WTC11 (cell line): ENCODE results near the gene POC5. TPM values are rescaled to one million over a fixed set of nuclear protein-coding genes. Genes with fewer than 3 reads are reported as not detected.

Experiments used
- ATAC-seq: fragments of 200-7000 bp; cut with Tn5 transposase; 2 replicates; pipeline ENCODE4 v1.10.0; 2021; ENCODE audit warnings: mild to moderate bottlenecking, moderate library complexity
- CTCF ChIA-PET: fragments of 300-600 bp; sonication (Branson Sonifier 250); formaldehyde crosslinking; loops from one replicate; lab custom pipeline; 2021; ENCODE audit warnings: antibody characterized with exemption; lab: Charles Lee
- POLR2A ChIA-PET: fragments of 350-600 bp; sonication (Branson Sonifier 250); formaldehyde crosslinking; loops from one replicate; lab custom pipeline; 2021; ENCODE audit warnings: antibody characterized with exemption; lab: Charles Lee
- DNase-seq: peaks from one replicate; pipeline ENCODE4 v3.0.0; 2021; ENCODE audit warnings: low spot score
- H3K27ac Mint-ChIP-seq: 2 replicates; pipeline ENCODE4 v1.8.0; 2021; ENCODE audit warnings: mixed read lengths
- H3K27me3 Mint-ChIP-seq: 2 replicates; pipeline ENCODE4 v1.8.0; 2021; ENCODE audit warnings: low read depth, mild to moderate bottlenecking, moderate library complexity, mixed read lengths
- H3K36me3 Mint-ChIP-seq: 2 replicates; pipeline ENCODE4 v1.8.0; 2021; ENCODE audit warnings: mixed read lengths
- H3K4me1 Mint-ChIP-seq: 2 replicates; pipeline ENCODE4 v1.8.0; 2022; ENCODE audit warnings: mixed read lengths
- H3K4me3 Mint-ChIP-seq: 2 replicates; pipeline ENCODE4 v1.8.0; 2021; ENCODE audit warnings: mild to moderate bottlenecking, moderate library complexity, mixed read lengths
- H3K9me3 Mint-ChIP-seq: 2 replicates; pipeline ENCODE4 v1.8.0; 2021; ENCODE audit warnings: mixed read lengths
- CBFB ChIP-seq: sonication (generic); formaldehyde crosslinking; IDR thresholded peaks from 2 replicates; pipeline ENCODE4 v1.8.1; 2022; ENCODE audit warnings: mild to moderate bottlenecking, low read depth, missing genetic modification reagents
- E2F5 ChIP-seq: sonication (generic); formaldehyde crosslinking; IDR thresholded peaks from 2 replicates; pipeline ENCODE4 v1.8.1; 2022; ENCODE audit warnings: mild to moderate bottlenecking, moderate library complexity, missing genetic modification reagents
- FOXP4 ChIP-seq: sonication (generic); formaldehyde crosslinking; IDR thresholded peaks from 2 replicates; pipeline ENCODE4 v1.8.0; 2022; ENCODE audit warnings: mild to moderate bottlenecking, missing genetic modification reagents
- JUN ChIP-seq: sonication (generic); formaldehyde crosslinking; IDR thresholded peaks from 2 replicates; pipeline ENCODE4 v1.8.0; 2023; ENCODE audit warnings: mild to moderate bottlenecking, missing genetic modification reagents
- MXD4 ChIP-seq: fragments of 250-450 bp; sonication (Bioruptor Pico); IDR thresholded peaks from 2 replicates; pipeline ENCODE4 v1.8.0; 2021; ENCODE audit warnings: mild to moderate bottlenecking, moderate library complexity, borderline replicate concordance
- NFE2L1 ChIP-seq: sonication (generic); formaldehyde crosslinking; IDR thresholded peaks from 2 replicates; pipeline ENCODE4 v1.8.1; 2023; ENCODE audit warnings: missing genetic modification reagents
- NR3C1 ChIP-seq: sonication (generic); formaldehyde crosslinking; conservative IDR thresholded peaks from 2 replicates; pipeline ENCODE4 v1.8.1; 2023; ENCODE audit warnings: low read depth, mild to moderate bottlenecking, missing genetic modification reagents
- PRRX2 ChIP-seq: fragments of 250-450 bp; sonication (Bioruptor Pico); IDR thresholded peaks from 2 replicates; pipeline ENCODE4 v1.8.0; 2021; ENCODE audit warnings: mild to moderate bottlenecking
- RORB ChIP-seq: fragments of 250-450 bp; sonication (Bioruptor Pico); IDR thresholded peaks from 2 replicates; pipeline ENCODE4 v1.9.0; 2021; ENCODE audit warnings: mild to moderate bottlenecking
- SMAD3 ChIP-seq: sonication (generic); formaldehyde crosslinking; IDR thresholded peaks from 2 replicates; pipeline ENCODE4 v1.8.0; 2022; ENCODE audit warnings: missing genetic modification reagents, mild to moderate bottlenecking, borderline replicate concordance
- ZNF138 ChIP-seq: sonication (generic); formaldehyde crosslinking; conservative IDR thresholded peaks from 2 replicates; pipeline ENCODE4 v1.8.1; 2022; ENCODE audit warnings: mild to moderate bottlenecking, moderate library complexity, missing genetic modification reagents
- ZNF416 ChIP-seq: fragments of 250-450 bp; sonication (Bioruptor Pico); IDR thresholded peaks from 2 replicates; pipeline ENCODE4 v1.9.0; 2021; ENCODE audit warnings: mild to moderate bottlenecking, inconsistent platforms
- total RNA-seq: library from RNA; stranded (reverse); gene quantifications from 3 replicates; pipeline ENCODE4 v1.2.3, GENCODE V29; 2021
- TF ChIP-seq, protein P1 (sequence below): sonication (generic); formaldehyde crosslinking; conservative IDR thresholded peaks from 2 replicates; pipeline ENCODE4 v1.8.1; 2022; ENCODE audit warnings: mild to moderate bottlenecking, missing genetic modification reagents
- TF ChIP-seq, protein P2 (sequence below): sonication (generic); formaldehyde crosslinking; IDR thresholded peaks from 2 replicates; pipeline ENCODE4 v1.8.0; 2022; ENCODE audit warnings: missing genetic modification reagents
- TF ChIP-seq, protein P3 (sequence below): fragments of 250-450 bp; sonication (Bioruptor Pico); IDR thresholded peaks from 2 replicates; pipeline ENCODE4 v1.8.0; 2021; ENCODE audit warnings: mild to moderate bottlenecking
- TF ChIP-seq, protein P4 (sequence below): sonication (generic); formaldehyde crosslinking; IDR thresholded peaks from 2 replicates; pipeline ENCODE4 v1.8.0; 2022; ENCODE audit warnings: mild to moderate bottlenecking, missing genetic modification reagents
- TF ChIP-seq, protein P5 (sequence below): sonication (generic); formaldehyde crosslinking; IDR thresholded peaks from 2 replicates; pipeline ENCODE4 v1.8.1; 2022; ENCODE audit warnings: missing genetic modification reagents, borderline replicate concordance

Gene POC5
- total RNA-seq, 1 experiment from 2014 or later = 13.4 TPM

GRCh38 chr5:75630875-75631274 is 86.4 kb downstream of the POC5 start (continued):
- no peak for TF ChIP-seq FOXP4 (CRISPR knock-in tag)
- TF ChIP-seq, protein P1, sequence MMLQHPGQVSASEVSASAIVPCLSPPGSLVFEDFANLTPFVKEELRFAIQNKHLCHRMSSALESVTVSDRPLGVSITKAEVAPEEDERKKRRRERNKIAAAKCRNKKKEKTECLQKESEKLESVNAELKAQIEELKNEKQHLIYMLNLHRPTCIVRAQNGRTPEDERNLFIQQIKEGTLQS (CRISPR knock-in tag) = no peak
- TF ChIP-seq SMAD3 (CRISPR knock-in tag) = no peak
- TF ChIP-seq RORB (CRISPR knock-in tag) = no peak
- TF ChIP-seq, protein P2, sequence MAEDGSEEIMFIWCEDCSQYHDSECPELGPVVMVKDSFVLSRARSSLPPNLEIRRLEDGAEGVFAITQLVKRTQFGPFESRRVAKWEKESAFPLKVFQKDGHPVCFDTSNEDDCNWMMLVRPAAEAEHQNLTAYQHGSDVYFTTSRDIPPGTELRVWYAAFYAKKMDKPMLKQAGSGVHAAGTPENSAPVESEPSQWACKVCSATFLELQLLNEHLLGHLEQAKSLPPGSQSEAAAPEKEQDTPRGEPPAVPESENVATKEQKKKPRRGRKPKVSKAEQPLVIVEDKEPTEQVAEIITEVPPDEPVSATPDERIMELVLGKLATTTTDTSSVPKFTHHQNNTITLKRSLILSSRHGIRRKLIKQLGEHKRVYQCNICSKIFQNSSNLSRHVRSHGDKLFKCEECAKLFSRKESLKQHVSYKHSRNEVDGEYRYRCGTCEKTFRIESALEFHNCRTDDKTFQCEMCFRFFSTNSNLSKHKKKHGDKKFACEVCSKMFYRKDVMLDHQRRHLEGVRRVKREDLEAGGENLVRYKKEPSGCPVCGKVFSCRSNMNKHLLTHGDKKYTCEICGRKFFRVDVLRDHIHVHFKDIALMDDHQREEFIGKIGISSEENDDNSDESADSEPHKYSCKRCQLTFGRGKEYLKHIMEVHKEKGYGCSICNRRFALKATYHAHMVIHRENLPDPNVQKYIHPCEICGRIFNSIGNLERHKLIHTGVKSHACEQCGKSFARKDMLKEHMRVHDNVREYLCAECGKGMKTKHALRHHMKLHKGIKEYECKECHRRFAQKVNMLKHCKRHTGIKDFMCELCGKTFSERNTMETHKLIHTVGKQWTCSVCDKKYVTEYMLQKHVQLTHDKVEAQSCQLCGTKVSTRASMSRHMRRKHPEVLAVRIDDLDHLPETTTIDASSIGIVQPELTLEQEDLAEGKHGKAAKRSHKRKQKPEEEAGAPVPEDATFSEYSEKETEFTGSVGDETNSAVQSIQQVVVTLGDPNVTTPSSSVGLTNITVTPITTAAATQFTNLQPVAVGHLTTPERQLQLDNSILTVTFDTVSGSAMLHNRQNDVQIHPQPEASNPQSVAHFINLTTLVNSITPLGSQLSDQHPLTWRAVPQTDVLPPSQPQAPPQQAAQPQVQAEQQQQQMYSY (CRISPR knock-in tag) = no peak

DNA sequence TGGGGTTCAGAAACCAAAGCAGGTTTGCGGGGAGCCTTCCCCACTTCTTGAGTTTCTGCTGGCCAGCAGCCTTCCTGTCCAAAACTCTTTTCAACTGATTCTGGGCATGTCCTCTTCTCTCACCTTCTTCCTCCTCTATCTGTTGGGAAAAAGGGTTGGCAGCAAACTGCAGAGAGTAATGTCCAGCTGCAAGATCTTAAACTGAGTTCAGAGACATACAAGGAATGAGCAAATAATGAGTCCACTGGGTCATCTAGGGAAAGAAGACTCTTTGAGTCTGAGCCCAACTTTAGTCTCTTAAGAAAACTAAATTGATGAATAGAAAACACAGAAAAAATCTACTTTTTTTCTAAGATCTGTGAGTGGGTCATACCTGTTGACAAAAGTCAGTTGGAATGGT is 89.4 kb downstream of the POC5 start:
- Mint-ChIP-seq H3K27me3 (no peaks in the 10 kb centered on the region), H3K9me3 (no peaks in the 10 kb centered on the region), H3K4me1 (peaks cover 3% of the 10 kb centered on the region; the same call in 1 of the 2 replicates), H3K36me3 (no peaks in the 10 kb centered on the region), H3K4me3 (no peak overlapping the region), H3K27ac (no peak overlapping the region)
- TF ChIP-seq CBFB (CRISPR knock-in tag) (no peak), MXD4 (no peak), ZNF416 (CRISPR knock-in tag) (no peak), NR3C1 (CRISPR knock-in tag) (no peak)
- ChIA-PET CTCF (no interaction called here), POLR2A (no interaction called here)
- no peak for ATAC-seq
- DNase-seq = no peak

GRCh38 chr5:75626959-75627358 is 90.3 kb downstream of the POC5 start:
- Mint-ChIP-seq H3K9me3 (no peaks in the 10 kb centered on the region), H3K27me3 (no peaks in the 10 kb centered on the region), H3K27ac (no peak overlapping the region), H3K4me3 (no peak overlapping the region), H3K4me1 (peaks cover 3% of the 10 kb centered on the region; the same call in 1 of the 2 replicates), H3K36me3 (no peaks in the 10 kb centered on the region)
- no peak for DNase-seq
- no peak for ATAC-seq
- ChIA-PET POLR2A (no interaction called here), CTCF (no interaction called here)
- TF ChIP-seq, protein P2 (CRISPR knock-in tag) = no peak
- TF ChIP-seq ZNF138 (CRISPR knock-in tag) (no peak), PRRX2 (CRISPR knock-in tag) (no peak), JUN (CRISPR knock-in tag) (no peak), NFE2L1 (no peak), E2F5 (CRISPR knock-in tag) (no peak)
- TF ChIP-seq, protein P3, sequence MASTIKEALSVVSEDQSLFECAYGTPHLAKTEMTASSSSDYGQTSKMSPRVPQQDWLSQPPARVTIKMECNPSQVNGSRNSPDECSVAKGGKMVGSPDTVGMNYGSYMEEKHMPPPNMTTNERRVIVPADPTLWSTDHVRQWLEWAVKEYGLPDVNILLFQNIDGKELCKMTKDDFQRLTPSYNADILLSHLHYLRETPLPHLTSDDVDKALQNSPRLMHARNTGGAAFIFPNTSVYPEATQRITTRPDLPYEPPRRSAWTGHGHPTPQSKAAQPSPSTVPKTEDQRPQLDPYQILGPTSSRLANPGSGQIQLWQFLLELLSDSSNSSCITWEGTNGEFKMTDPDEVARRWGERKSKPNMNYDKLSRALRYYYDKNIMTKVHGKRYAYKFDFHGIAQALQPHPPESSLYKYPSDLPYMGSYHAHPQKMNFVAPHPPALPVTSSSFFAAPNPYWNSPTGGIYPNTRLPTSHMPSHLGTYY (CRISPR knock-in tag) = no peak
- TF ChIP-seq, protein P4, sequence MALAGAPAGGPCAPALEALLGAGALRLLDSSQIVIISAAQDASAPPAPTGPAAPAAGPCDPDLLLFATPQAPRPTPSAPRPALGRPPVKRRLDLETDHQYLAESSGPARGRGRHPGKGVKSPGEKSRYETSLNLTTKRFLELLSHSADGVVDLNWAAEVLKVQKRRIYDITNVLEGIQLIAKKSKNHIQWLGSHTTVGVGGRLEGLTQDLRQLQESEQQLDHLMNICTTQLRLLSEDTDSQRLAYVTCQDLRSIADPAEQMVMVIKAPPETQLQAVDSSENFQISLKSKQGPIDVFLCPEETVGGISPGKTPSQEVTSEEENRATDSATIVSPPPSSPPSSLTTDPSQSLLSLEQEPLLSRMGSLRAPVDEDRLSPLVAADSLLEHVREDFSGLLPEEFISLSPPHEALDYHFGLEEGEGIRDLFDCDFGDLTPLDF = no peak
- TF ChIP-seq, protein P5, sequence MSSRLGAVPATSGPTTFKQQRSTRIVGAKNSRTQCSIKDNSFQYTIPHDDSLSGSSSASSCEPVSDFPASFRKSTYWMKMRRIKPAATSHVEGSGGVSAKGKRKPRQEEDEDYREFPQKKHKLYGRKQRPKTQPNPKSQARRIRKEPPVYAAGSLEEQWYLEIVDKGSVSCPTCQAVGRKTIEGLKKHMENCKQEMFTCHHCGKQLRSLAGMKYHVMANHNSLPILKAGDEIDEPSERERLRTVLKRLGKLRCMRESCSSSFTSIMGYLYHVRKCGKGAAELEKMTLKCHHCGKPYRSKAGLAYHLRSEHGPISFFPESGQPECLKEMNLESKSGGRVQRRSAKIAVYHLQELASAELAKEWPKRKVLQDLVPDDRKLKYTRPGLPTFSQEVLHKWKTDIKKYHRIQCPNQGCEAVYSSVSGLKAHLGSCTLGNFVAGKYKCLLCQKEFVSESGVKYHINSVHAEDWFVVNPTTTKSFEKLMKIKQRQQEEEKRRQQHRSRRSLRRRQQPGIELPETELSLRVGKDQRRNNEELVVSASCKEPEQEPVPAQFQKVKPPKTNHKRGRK = no peak
